Naive B cell (primary cell): ENCODE results near the gene DUOX2. TPM values are rescaled to one million over a fixed set of nuclear protein-coding genes. Genes with fewer than 3 reads are reported as not detected.
"Not testable (repeated sequence)": the region's sequence is repeated elsewhere in the genome, so short reads cannot be mapped to it uniquely, and the experiment has no call there.

Source experiments
- ATAC-seq, 2 donors: fragments of 150-1000 bp; cut with Tn5 transposase; 2 replicates each; pipeline ENCODE4 v1.10.0; 2021; ENCODE audit warnings: low read depth in 2 of 2, mild to moderate bottlenecking in 2 of 2, moderate library complexity in 2 of 2
- DNase-seq: peaks from one replicate; pipeline ENCODE4 v3.0.0; 2022
- H3K27ac Mint-ChIP-seq, 6 donors: one replicate each; pipeline ENCODE4 v1.8.0; 2020 to 2022; ENCODE audit warnings: mild to moderate bottlenecking in 6 of 6, mixed read lengths in 6 of 6, moderate library complexity in 5 of 6, inconsistent platforms in 2 of 6
- H3K27me3 Mint-ChIP-seq, 3 donors: one replicate each; pipeline ENCODE4 v1.8.0; 2021 to 2022; ENCODE audit warnings: mixed read lengths in 3 of 3, mild to moderate bottlenecking in 1 of 3
- H3K36me3 Mint-ChIP-seq, 2 donors: one replicate each; pipeline ENCODE4 v1.8.0; 2020 to 2022; ENCODE audit warnings: mixed read lengths in 2 of 2, inconsistent platforms in 1 of 2, mild to moderate bottlenecking in 1 of 2
- H3K4me1 Mint-ChIP-seq, 3 donors: one replicate each; pipeline ENCODE4 v1.8.0; 2020 to 2022; ENCODE audit warnings: mixed read lengths in 3 of 3, inconsistent platforms in 1 of 3, mild to moderate bottlenecking in 1 of 3, moderate library complexity in 1 of 3
- H3K4me3 Mint-ChIP-seq, 8 donors: one replicate each; pipeline ENCODE4 v1.8.0; 2020 to 2022; ENCODE audit warnings: mild to moderate bottlenecking in 8 of 8, mixed read lengths in 8 of 8, moderate library complexity in 8 of 8, inconsistent platforms in 2 of 8
- H3K9me3 Mint-ChIP-seq, 7 donors: one replicate each; pipeline ENCODE4 v1.8.0; 2020 to 2022; ENCODE audit warnings: mixed read lengths in 7 of 7, mild to moderate bottlenecking in 5 of 7, inconsistent platforms in 2 of 7, moderate library complexity in 1 of 7
- polyA plus RNA-seq, 6 donors: library from polyadenylated mRNA; unstranded; fragments of 300-500 nt; fragmentation: Illumina TruSeq; gene quantifications; one replicate each; pipeline ENCODE4 v1.2.3, GENCODE V29; 2021; ENCODE audit warnings: low read depth in 6 of 6

DUOX2 gene
- polyA plus RNA-seq, 6 donors from 2014 or later: 0.08 TPM; not detected in 5

DNA sequence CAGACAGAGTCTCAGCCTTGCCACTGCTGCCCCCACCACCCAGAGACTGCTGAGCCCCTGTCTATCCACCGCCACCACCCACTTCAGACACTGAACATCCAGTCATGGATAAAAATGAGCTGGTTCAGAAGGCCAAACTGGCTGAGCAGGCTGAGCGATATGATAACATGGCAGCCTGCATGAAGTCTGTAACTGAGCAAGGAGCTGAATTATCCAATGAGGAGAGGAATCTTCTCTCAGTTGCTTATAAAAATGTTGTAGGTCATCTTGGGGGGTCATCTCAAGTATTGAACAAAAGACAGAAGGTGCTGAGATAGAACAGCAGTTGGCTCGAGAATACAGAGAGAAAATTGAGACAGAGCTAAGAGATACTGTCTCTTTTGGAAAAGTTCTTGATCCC, 61.3 kb downstream of the DUOX2 start:
- Mint-ChIP-seq H3K36me3 (peaks cover 9 to 15% of the 10 kb centered on the region in 2 donors), H3K27ac (peak overlapping the region in 3 of 6 donors; percentile 64 to 98 (median 76)), H3K4me1 (peaks cover 10 to 24% (median 16%) of the 10 kb centered on the region in 3 donors)
- DNase-seq, H3K27me3 Mint-ChIP-seq, H3K4me3 Mint-ChIP-seq, H3K9me3 Mint-ChIP-seq, ATAC-seq: not testable (repeated sequence)

DNA sequence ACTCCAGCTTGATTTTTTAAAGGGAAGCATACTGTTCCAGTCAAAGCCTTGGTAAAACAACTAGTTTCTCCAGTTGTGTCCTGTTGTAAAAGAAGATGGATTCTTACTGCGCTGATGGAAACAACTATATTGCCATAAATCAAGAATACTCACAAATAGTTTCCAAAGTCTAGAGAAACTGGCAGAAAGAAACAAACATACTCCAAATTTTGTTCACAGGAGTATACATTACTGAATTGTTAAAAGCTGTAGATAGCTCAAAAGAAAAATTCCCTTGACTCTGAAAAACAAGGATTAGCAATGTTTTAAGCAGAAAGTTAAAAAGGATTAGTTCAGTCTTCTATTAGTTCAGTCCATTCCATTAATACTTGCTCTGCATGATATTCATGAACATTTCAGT, 63.4 kb downstream of the DUOX2 start:
- peak overlapping the region in 3 of 6 donors; percentile 79 to 100 (median 98) for H3K27ac Mint-ChIP-seq
- peaks cover 10 to 39% (median 19%) of the 10 kb centered on the region in 3 donors for H3K4me1 Mint-ChIP-seq
- DNase-seq (no peak), ATAC-seq (no peak)
- H3K4me3 Mint-ChIP-seq: no peak overlapping the region
- H3K27me3 Mint-ChIP-seq: no peaks in the 10 kb centered on the region
- H3K36me3 Mint-ChIP-seq: peaks cover 8 to 15% of the 10 kb centered on the region in 2 donors
- peaks cover 0 to 1% (median 0%) of the 10 kb centered on the region in 7 donors for H3K9me3 Mint-ChIP-seq

DNA sequence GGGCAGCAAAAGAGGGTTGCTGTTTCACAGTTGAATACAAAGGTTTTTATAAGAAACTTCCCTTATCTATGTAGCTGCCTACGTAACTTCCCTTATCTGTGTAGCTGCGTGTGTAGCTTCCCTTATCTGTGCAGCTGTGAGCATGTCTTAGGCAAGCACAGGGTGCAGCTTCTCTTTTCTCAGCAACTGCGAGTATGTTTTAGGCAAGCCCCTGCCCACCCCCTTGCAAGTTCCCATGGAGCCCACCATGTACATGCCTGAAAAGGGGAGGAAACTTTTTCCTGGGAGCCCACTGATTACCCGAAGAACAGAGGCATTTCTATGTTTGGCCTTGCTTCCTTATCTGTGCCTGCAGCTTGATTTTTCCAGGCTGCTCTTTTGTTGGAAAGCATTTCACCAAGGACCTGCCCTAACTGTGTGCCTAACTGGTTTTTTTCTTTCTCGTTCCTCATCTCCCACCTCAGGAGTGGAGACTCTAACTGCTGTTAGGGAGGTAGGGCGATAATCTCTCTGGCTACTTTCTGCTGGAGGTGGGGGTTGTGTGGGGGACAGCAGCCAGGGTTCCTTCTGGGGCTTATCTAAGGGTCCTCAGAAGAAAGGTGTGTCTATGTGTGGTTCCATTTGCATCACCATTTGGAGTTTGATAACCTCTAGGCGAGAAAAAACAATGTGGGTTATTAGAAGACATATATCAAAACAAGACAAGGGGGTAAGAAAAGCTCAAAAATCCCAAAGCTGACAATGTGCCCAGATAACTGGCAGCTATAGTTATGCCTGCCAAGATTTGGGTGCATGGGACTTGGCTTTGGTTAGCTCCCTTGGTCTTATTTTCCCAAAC, 65.0 kb downstream of the DUOX2 start:
- peak; percentile 87 to 89 for ATAC-seq
- H3K4me3 Mint-ChIP-seq: peak overlapping the region; percentile 48 to 91 (median 80)
- peaks cover 8 to 15% of the 10 kb centered on the region in 2 donors for H3K36me3 Mint-ChIP-seq
- no peaks in the 10 kb centered on the region for H3K27me3 Mint-ChIP-seq
- H3K9me3 Mint-ChIP-seq: peaks cover 0 to 1% (median 0%) of the 10 kb centered on the region in 7 donors
- DNase-seq: peak; percentile 80
- peak overlapping the region; percentile 98 to 100 (median 99) for H3K27ac Mint-ChIP-seq
- peaks cover 10 to 50% (median 22%) of the 10 kb centered on the region in 3 donors for H3K4me1 Mint-ChIP-seq

DNA sequence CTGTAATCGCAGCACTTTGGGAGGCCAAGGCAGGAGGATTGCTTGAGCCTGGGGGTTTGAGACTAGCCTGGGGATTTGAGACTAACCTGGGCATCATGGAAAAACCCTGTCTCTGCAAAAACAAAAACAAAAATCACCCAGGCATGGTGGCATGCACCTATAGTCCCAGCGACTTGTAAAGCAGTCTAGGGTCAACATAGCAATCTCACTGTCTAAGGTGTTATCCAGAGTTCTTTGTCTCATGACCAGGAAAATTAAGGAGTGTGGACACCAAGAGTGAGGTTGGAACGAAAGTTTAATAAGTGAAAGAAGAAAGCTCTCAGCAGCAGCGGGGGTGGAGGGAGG, 65.6 kb downstream of the DUOX2 start:
- DNase-seq: not testable (repeated sequence)

DNA sequence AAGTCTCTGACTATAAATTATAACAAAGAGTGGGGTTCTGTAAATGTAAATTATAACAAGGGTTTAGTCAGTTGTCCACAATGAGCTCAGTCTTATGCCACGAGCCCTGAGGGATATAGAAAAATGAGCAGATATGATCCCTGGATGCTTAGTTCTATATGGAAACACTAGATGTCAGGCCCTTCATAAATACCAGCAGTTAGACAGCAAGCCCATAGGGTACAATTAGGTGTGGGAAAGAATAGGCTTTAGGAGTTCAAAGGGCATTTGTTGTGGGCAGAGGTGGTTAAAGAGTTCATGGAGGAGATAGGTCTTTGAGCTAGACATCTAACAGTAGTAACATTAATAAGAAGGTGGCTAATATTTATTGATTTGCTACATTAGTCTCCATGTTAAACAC, 69.7 kb downstream of the DUOX2 start:
- DNase-seq, H3K9me3 Mint-ChIP-seq, H3K27me3 Mint-ChIP-seq, H3K4me3 Mint-ChIP-seq, H3K27ac Mint-ChIP-seq, ATAC-seq, H3K36me3 Mint-ChIP-seq: not testable (repeated sequence)
- peaks cover 9 to 46% (median 21%) of the 10 kb centered on the region in 3 donors for H3K4me1 Mint-ChIP-seq

More for the DNA sequence above, 65.6 kb downstream of the DUOX2 start:
- not testable (repeated sequence) for H3K27me3 Mint-ChIP-seq, H3K9me3 Mint-ChIP-seq
- ATAC-seq: peak; percentile 50 to 53
- H3K4me1 Mint-ChIP-seq: peaks cover 10 to 50% (median 22%) of the 10 kb centered on the region in 3 donors
- H3K27ac Mint-ChIP-seq: peak overlapping the region; percentile 98 to 100 (median 99)
- peak overlapping the region; percentile 48 to 91 (median 80) for H3K4me3 Mint-ChIP-seq
- H3K36me3 Mint-ChIP-seq: peaks cover 7 to 15% of the 10 kb centered on the region in 2 donors

DNA sequence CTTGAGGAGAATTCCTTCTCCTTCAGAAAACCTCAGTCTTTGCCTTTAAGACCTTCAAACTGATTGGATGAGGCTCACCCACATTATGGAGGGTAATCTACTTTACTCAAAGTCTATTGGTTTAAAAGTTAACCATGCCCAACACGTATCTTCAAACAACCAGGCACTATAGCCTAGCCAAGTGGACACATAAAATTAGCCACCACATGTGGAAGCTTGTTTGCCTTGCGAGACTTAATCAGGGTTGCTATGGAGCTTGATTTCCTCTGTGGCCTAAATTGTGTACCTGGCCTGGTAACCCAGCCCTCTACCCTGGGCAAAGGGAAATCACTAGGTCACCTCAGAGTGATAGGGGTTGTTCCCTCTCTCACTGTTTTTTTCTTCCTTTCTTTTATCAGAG, 71.1 kb downstream of the DUOX2 start:
- not testable (repeated sequence) for DNase-seq, H3K4me3 Mint-ChIP-seq, H3K36me3 Mint-ChIP-seq, H3K27me3 Mint-ChIP-seq, H3K27ac Mint-ChIP-seq, H3K9me3 Mint-ChIP-seq, ATAC-seq
- H3K4me1 Mint-ChIP-seq: peaks cover 5 to 42% (median 13%) of the 10 kb centered on the region in 3 donors

Other genes with a start within 250 kb of the DUOX2 start
- gene TERB2, start 157.5 kb downstream of the DUOX2 start, polyA plus RNA-seq: not detected
- 10 to 100 TPM; 16.2 to 21.3 (median 19.0) TPM for gene SORD, start 91.0 kb downstream of the DUOX2 start, polyA plus RNA-seq
- gene DUOXA2, start 154 bp upstream of the DUOX2 start, polyA plus RNA-seq: not detected
- not detected for gene DUOXA1, start 15.7 kb upstream of the DUOX2 start, polyA plus RNA-seq
- 1 to 10 TPM in 3 of 6 donors, under 1 TPM in 3; 0.29 to 4.2 (median 1.3) TPM for gene DUOX1, start 15.8 kb upstream of the DUOX2 start, polyA plus RNA-seq
- gene SHF, start 73.8 kb upstream of the DUOX2 start, polyA plus RNA-seq: 1 to 10 TPM in 4 of 6 donors, under 1 TPM in 2; 0.77 to 3.2 (median 1.8) TPM
- gene SLC28A2, start 138.1 kb upstream of the DUOX2 start, polyA plus RNA-seq: not detected